Astrocyte (in vitro differentiated cells and primary cell): ENCODE measurements around the gene FERMT3. TPM values are rescaled to one million over a fixed set of nuclear protein-coding genes. Genes with fewer than 3 reads are reported as not detected.

ENCODE experiments used
- DNase-seq: peaks from one replicate; pipeline ENCODE4 v3.0.0-alpha.2; 2010; ENCODE audit warnings: low read depth
- FAIRE-seq: peaks from 2 replicates; lab custom pipeline; 2011; peaks lifted over from hg19 to GRCh38; lab: Jason Lieb, UNC
- H2AFZ ChIP-seq: 2 replicates; pipeline ENCODE4 v1.6.0; 2012; ENCODE audit warnings: low read depth, low read length, inconsistent platforms
- H3K27ac ChIP-seq: 2 replicates; pipeline ENCODE4 v1.5.1; 2011; ENCODE audit warnings: low read depth, low read length, inconsistent platforms
- H3K27me3 ChIP-seq: 2 replicates; pipeline ENCODE4 v1.6.0; 2011; ENCODE audit warnings: low read length, inconsistent platforms; ENCODE audit not compliant: insufficient read depth
- H3K36me3 ChIP-seq: 2 replicates; pipeline ENCODE4 v1.5.1; 2011; ENCODE audit warnings: low read length, inconsistent platforms; ENCODE audit not compliant: insufficient read depth
- H3K4me1 ChIP-seq: 2 replicates; pipeline ENCODE4 v1.5.1; 2011; ENCODE audit warnings: low read length, inconsistent platforms; ENCODE audit not compliant: insufficient read depth
- H3K4me2 ChIP-seq: 2 replicates; pipeline ENCODE4 v1.6.0; 2012; ENCODE audit warnings: low read length, inconsistent platforms
- H3K4me3 ChIP-seq: 2 replicates; pipeline ENCODE4 v1.5.1; 2011; ENCODE audit warnings: low read depth, mild to moderate bottlenecking, low read length, inconsistent platforms; ENCODE audit not compliant: insufficient read depth
- H3K79me2 ChIP-seq: 2 replicates; pipeline ENCODE4 v1.6.0; 2012; ENCODE audit warnings: mild to moderate bottlenecking, low read length, inconsistent platforms; ENCODE audit not compliant: insufficient read depth
- H3K9ac ChIP-seq: 2 replicates; pipeline ENCODE4 v1.6.0; 2012; ENCODE audit warnings: mild to moderate bottlenecking, low read length, inconsistent platforms
- H3K9me3 ChIP-seq: 2 replicates; pipeline ENCODE4 v1.5.1; 2012; ENCODE audit warnings: low read depth, mild to moderate bottlenecking, low read length, inconsistent platforms; ENCODE audit not compliant: insufficient read depth
- H4K20me1 ChIP-seq: 2 replicates; pipeline ENCODE4 v1.6.0; 2012; ENCODE audit warnings: low read length, inconsistent platforms; ENCODE audit not compliant: insufficient read depth
- H3K27ac Mint-ChIP-seq: one replicate; pipeline ENCODE4 v1.8.0; 2021; ENCODE audit warnings: mild to moderate bottlenecking, mixed read lengths; ENCODE audit not compliant: unreplicated experiment
- H3K27me3 Mint-ChIP-seq: one replicate; pipeline ENCODE4 v1.8.0; 2021; ENCODE audit warnings: low read depth, mixed read lengths; ENCODE audit not compliant: unreplicated experiment
- H3K36me3 Mint-ChIP-seq: one replicate; pipeline ENCODE4 v1.8.0; 2021; ENCODE audit warnings: low read depth, mixed read lengths; ENCODE audit not compliant: unreplicated experiment
- H3K4me1 Mint-ChIP-seq: one replicate; pipeline ENCODE4 v1.8.0; 2021; ENCODE audit warnings: low read depth, mixed read lengths; ENCODE audit not compliant: unreplicated experiment
- H3K4me3 Mint-ChIP-seq: one replicate; pipeline ENCODE4 v1.8.0; 2021; ENCODE audit warnings: mild to moderate bottlenecking, moderate library complexity, mixed read lengths; ENCODE audit not compliant: unreplicated experiment
- H3K9me3 Mint-ChIP-seq: one replicate; pipeline ENCODE4 v1.8.0; 2021; ENCODE audit warnings: mild to moderate bottlenecking, mixed read lengths; ENCODE audit not compliant: unreplicated experiment
- CTCF ChIP-seq: IDR thresholded peaks from 2 replicates; pipeline ENCODE4 v1.5.1; 2011; ENCODE audit warnings: low read depth, mild to moderate bottlenecking, inconsistent platforms, low read length, moderate library complexity; ENCODE audit not compliant: insufficient read depth
- EZH2 ChIP-seq: IDR thresholded peaks from 2 replicates; pipeline ENCODE4 v1.6.1; 2012; ENCODE audit warnings: mild to moderate bottlenecking, low read length, inconsistent platforms; ENCODE audit not compliant: insufficient read depth
- total RNA-seq: library from RNA; stranded (reverse); gene quantifications from 2 replicates; pipeline ENCODE4 v1.2.1, GENCODE V29; 2021

FERMT3 gene
- total RNA-seq, 1 donor from 2014 or later: 1.3 TPM

DNA sequence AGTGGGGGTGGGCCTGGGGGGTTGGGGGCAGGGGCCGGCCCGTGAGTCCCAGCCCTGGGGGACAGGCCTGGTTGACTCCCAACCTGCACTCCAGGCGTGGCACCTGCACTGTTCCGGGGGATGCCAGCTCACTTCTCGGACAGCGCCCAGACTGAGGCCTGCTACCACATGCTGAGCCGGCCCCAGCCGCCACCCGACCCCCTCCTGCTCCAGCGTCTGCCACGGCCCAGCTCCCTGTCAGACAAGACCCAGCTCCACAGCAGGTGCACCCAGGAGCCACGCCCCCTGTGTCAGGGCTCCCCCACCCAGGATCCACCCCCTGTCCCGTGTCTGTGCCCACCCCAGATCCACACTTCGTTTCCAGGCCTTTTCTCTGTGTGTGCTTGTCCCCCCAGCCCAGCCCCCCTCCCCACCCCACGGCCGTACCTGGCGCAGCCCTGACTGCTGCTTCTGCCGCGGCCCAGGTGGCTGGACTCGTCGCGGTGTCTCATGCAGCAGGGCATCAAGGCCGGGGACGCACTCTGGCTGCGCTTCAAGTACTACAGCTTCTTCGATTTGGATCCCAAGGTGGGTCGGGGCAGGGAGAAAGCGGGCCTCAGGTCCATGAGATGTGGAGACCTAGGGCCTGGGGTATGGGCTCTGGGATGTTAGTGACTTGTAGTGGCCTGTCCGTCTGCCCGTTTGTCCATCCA, 4.8 kb downstream of the FERMT3 start:
- Histone ChIP-seq H3K4me1 (peaks cover 17% of the 10 kb centered on the region), H2AFZ (no peak overlapping the region), H3K36me3 (peaks cover under 1% of the 10 kb centered on the region), H3K4me2 (no peak overlapping the region), H3K27ac (no peak overlapping the region), H3K4me3 (no peak overlapping the region), H3K9me3 (no peaks in the 10 kb centered on the region), H3K27me3 (no peaks in the 10 kb centered on the region), H3K9ac (no peak overlapping the region), H3K79me2 (no peaks in the 10 kb centered on the region), H4K20me1 (no peaks in the 10 kb centered on the region)
- H3K27ac Mint-ChIP-seq: no peak overlapping the region
- peaks cover 14% of the 10 kb centered on the region for H3K36me3 Mint-ChIP-seq
- FAIRE-seq (no peak), DNase-seq (no peak)
- TF ChIP-seq CTCF (no peak), EZH2 (no peak)
- no peaks in the 10 kb centered on the region for H3K9me3 Mint-ChIP-seq
- H3K27me3 Mint-ChIP-seq: no peaks in the 10 kb centered on the region
- H3K4me3 Mint-ChIP-seq: no peak overlapping the region
- peaks cover 9% of the 10 kb centered on the region for H3K4me1 Mint-ChIP-seq

GRCh38 chr11:64216879-64217278, 10.4 kb downstream of the FERMT3 start:
- no peak for DNase-seq
- H3K79me2 ChIP-seq: no peaks in the 10 kb centered on the region
- no peaks in the 10 kb centered on the region for H3K9me3 ChIP-seq
- H3K36me3 Mint-ChIP-seq: peaks cover 17% of the 10 kb centered on the region
- no peak for FAIRE-seq
- H4K20me1 ChIP-seq: no peaks in the 10 kb centered on the region
- no peaks in the 10 kb centered on the region for H3K9me3 Mint-ChIP-seq
- H3K4me1 Mint-ChIP-seq: peaks cover 2% of the 10 kb centered on the region
- no peak overlapping the region for H3K27ac ChIP-seq
- H3K27me3 ChIP-seq: no peaks in the 10 kb centered on the region
- no peak overlapping the region for H3K27ac Mint-ChIP-seq
- no peak overlapping the region for H3K4me3 ChIP-seq
- no peaks in the 10 kb centered on the region for H3K27me3 Mint-ChIP-seq
- no peak overlapping the region for H2AFZ ChIP-seq
- H3K9ac ChIP-seq: no peak overlapping the region
- TF ChIP-seq CTCF (no peak), EZH2 (no peak)
- H3K4me2 ChIP-seq: no peak overlapping the region
- no peaks in the 10 kb centered on the region for H3K36me3 ChIP-seq
- no peak overlapping the region for H3K4me3 Mint-ChIP-seq
- no peaks in the 10 kb centered on the region for H3K4me1 ChIP-seq

- Histone ChIP-seq H3K27me3 (no peaks in the 10 kb centered on the region), H2AFZ (no peak overlapping the region), H3K9ac (no peak overlapping the region), H3K4me1 (peaks cover under 1% of the 10 kb centered on the region), H3K79me2 (no peaks in the 10 kb centered on the region), H3K36me3 (no peaks in the 10 kb centered on the region), H3K4me3 (no peak overlapping the region), H4K20me1 (no peaks in the 10 kb centered on the region), H3K4me2 (no peak overlapping the region), H3K9me3 (no peaks in the 10 kb centered on the region), H3K27ac (no peak overlapping the region)
- peaks cover 3% of the 10 kb centered on the region for H3K4me1 Mint-ChIP-seq
- FAIRE-seq (no peak), DNase-seq (no peak)
- TF ChIP-seq CTCF: no peak
- TF ChIP-seq EZH2: no peak
- no peak overlapping the region for H3K4me3 Mint-ChIP-seq
- peak overlapping the region; percentile 4 for H3K27ac Mint-ChIP-seq
- H3K9me3 Mint-ChIP-seq: no peaks in the 10 kb centered on the region
- no peaks in the 10 kb centered on the region for H3K27me3 Mint-ChIP-seq
- H3K36me3 Mint-ChIP-seq: peaks cover 12% of the 10 kb centered on the region
These were observed 12.3 kb downstream of the FERMT3 start for GRCh38 chr11:64218628-64219353.
